Urinary bladder (tissue), 4 donors: ENCODE measurements around the gene CNTNAP2. TPM values are rescaled to one million over a fixed set of nuclear protein-coding genes. Genes with fewer than 3 reads are reported as not detected.
"Not testable (repeated sequence)": the region's sequence is repeated elsewhere in the genome, so short reads cannot be mapped to it uniquely, and the experiment has no call there.

Source experiments
- DNase-seq: peaks from one replicate; pipeline ENCODE4 v3.0.0-alpha.2; 2015; ENCODE audit errors: extremely low spot score
- H3K27ac ChIP-seq: one replicate; pipeline ENCODE4 v1.5.1; 2013; ENCODE audit warnings: low read depth, mild to moderate bottlenecking, moderate library complexity
- H3K36me3 ChIP-seq: one replicate; pipeline ENCODE4 v1.6.1; 2013; ENCODE audit warnings: mild to moderate bottlenecking, moderate library complexity; ENCODE audit not compliant: insufficient read depth
- H3K4me1 ChIP-seq: one replicate; pipeline ENCODE4 v1.6.1; 2013; ENCODE audit warnings: mild to moderate bottlenecking, moderate library complexity; ENCODE audit not compliant: insufficient read depth
- H3K4me3 ChIP-seq: one replicate; pipeline ENCODE4 v1.5.1; 2013; ENCODE audit warnings: low read depth, low read length
- WGBS: extraction: QIAGEN DNeasy Blood & Tissue Kit; methylation state at CpG from one replicate; pipeline ENCODE4 v1.1.7; 2013; 5-methylcytosine and 5-hydroxymethylcytosine counted together
- polyA plus RNA-seq: library from polyadenylated mRNA; stranded (reverse); fragments of 200-250 nt; gene quantifications from one replicate; pipeline ENCODE4 v1.2.3, GENCODE V29; 2013
- total RNA-seq: library from RNA; depleted of rRNA; stranded (reverse); fragments of >200 nt; gene quantifications from one replicate; pipeline ENCODE4 v1.2.3, GENCODE V29; 2014
- donor health status: healthy with polysubstance abuse.
- donor health status: healthy.

Gene CNTNAP2
- total and polyA plus RNA-seq, 2 donors = 0.28 to 23.3 TPM

- H3K4me3 ChIP-seq, DNase-seq, H3K36me3 ChIP-seq, H3K27ac ChIP-seq, H3K4me1 ChIP-seq: not testable (repeated sequence)
- WGBS = 73% methylated on average over 9 of the region's 9 CpGs
Observed at GRCh38 chr7:146191428-146191827, 74.8 kb downstream of the CNTNAP2 start.

DNA sequence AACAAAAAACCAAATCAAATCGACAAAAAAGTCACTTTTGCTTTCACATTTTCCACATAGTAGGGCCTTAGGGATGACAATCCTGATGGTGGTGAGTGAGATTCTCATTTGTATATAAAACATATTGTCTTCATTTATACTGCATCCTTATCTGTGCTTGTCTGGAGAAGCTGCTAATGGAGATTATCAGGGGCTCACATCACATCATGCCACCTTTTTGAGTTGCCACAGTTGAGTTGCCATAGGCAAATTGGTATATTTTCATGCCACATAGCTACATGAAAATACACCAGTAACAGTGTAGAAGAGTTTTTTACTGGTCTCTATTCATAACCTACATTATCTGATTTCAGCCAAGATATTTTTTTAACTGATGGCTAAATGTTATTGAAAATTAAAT, 85.3 kb downstream of the CNTNAP2 start:
- WGBS = 85% methylated on average over 1 of the region's 1 CpG

DNA sequence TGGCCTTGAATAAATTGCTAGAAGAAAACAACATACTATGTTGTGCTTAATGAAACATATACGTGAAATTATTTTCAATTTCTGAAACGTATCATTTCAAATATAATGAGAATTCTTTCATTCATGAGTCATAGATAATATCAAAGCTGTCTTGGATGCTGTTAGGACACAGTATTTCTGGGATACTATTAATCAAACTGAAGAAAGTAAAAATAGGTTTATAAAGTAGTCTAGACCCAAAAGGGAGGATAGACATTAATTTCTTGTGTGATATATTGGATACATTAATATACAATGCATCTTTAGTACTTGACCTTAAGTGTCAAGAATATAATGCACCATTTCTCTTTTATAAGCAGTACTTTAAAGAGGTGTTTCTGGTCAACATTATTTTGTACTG, 89.7 kb downstream of the CNTNAP2 start:
- no peak overlapping the region for H3K27ac ChIP-seq
- 74% methylated on average over 2 of the region's 2 CpGs for WGBS
- no peaks in the 10 kb centered on the region for H3K36me3 ChIP-seq
- no peak overlapping the region for H3K4me3 ChIP-seq
- no peak for DNase-seq
- H3K4me1 ChIP-seq = no peaks in the 10 kb centered on the region

More for the DNA sequence above, 85.3 kb downstream of the CNTNAP2 start:
- DNase-seq = no peak
- Histone ChIP-seq H3K36me3 (no peaks in the 10 kb centered on the region), H3K27ac (no peak overlapping the region), H3K4me1 (no peaks in the 10 kb centered on the region), H3K4me3 (no peak overlapping the region)

DNA sequence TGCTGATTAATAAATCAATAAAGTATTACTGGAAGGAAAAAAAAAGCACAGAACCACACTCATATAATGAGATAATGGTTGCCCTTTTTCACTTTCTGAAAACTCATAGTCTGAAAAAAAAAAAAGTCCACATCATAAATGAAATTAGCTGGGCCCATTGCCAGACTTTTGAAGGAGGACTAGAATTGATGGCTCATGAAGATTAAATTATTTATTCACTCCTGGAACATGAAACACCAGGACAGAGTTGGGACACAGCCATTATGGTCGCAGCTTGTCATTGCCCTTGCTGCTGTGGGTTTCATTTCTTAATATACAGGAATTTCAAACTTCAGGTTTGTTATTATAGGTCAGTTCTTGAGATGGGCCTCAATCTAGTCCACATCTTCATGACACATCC, 91.9 kb downstream of the CNTNAP2 start:
- WGBS = 56% methylated on average over 1 of the region's 1 CpG
- no peak overlapping the region for H3K4me3 ChIP-seq
- DNase-seq = no peak
- H3K36me3 ChIP-seq = no peaks in the 10 kb centered on the region
- no peaks in the 10 kb centered on the region for H3K4me1 ChIP-seq
- H3K27ac ChIP-seq = no peak overlapping the region

DNA sequence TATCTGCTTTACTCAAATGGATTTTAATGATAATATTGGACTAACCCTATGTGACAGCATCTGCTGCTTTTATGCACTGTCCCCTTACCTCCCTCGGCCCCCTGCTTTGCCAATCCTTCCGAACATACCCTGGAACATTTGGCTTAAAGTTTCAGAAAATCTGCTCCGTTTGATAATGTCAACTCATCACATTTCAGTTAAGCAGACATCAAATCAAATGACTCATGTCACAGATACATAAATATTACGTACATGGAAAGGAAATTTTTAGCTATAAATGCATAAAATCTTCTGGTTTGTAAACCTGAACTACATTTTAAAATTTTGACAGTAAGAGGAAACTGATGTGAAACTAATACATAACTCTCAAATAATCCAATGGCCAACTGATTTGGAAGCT, 98.2 kb downstream of the CNTNAP2 start:
- 81% methylated on average over 4 of the region's 4 CpGs for WGBS
- DNase-seq = no peak
- H3K36me3 ChIP-seq = no peaks in the 10 kb centered on the region
- H3K4me1 ChIP-seq = no peaks in the 10 kb centered on the region
- H3K27ac ChIP-seq = no peak overlapping the region
- no peak overlapping the region for H3K4me3 ChIP-seq

GRCh38 chr7:146216396-146217041, 99.9 kb downstream of the CNTNAP2 start:
- 30% methylated on average over 9 of the region's 9 CpGs for WGBS
- peak; percentile 8 for DNase-seq
- H3K4me1 ChIP-seq = no peaks in the 10 kb centered on the region
- H3K4me3 ChIP-seq = no peak overlapping the region
- no peak overlapping the region for H3K27ac ChIP-seq
- no peaks in the 10 kb centered on the region for H3K36me3 ChIP-seq

GRCh38 chr7:146223851-146224250, 107.2 kb downstream of the CNTNAP2 start:
- H3K36me3 ChIP-seq = no peaks in the 10 kb centered on the region
- H3K4me3 ChIP-seq = no peak overlapping the region
- no peak for DNase-seq
- H3K27ac ChIP-seq = no peak overlapping the region
- WGBS = 69% methylated on average over 1 of the region's 1 CpG
- H3K4me1 ChIP-seq = no peaks in the 10 kb centered on the region

GRCh38 chr7:146232604-146233003, 116.0 kb downstream of the CNTNAP2 start:
- H3K4me3 ChIP-seq = no peak overlapping the region
- no peak for DNase-seq
- no peaks in the 10 kb centered on the region for H3K4me1 ChIP-seq
- no peak overlapping the region for H3K27ac ChIP-seq
- no peaks in the 10 kb centered on the region for H3K36me3 ChIP-seq
- 87% methylated on average over 2 of the region's 2 CpGs for WGBS

DNA sequence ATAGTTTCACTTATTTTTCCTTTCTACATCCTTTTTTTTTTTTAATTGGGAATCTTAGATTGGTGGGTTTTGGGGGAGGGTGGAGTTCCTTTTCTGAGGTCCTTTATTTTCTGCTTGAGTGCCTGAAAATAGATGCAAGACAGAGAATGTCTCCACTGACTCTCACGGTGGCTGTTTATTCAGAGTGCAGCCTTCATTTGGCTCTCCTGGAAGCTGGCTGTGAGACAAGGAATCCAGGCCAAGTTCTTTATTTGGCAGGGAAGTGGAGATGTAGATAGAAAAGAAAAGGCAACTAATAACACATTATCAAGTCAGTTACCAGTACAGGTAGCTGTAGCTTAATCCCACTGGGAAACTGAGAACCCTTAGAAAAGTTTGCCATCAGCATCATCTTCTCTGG, 118.6 kb downstream of the CNTNAP2 start:
- Histone ChIP-seq H3K36me3 (no peaks in the 10 kb centered on the region), H3K4me3 (no peak overlapping the region), H3K4me1 (no peaks in the 10 kb centered on the region), H3K27ac (no peak overlapping the region)
- DNase-seq = no peak
- 3% methylated on average over 1 of the region's 1 CpG for WGBS

DNA sequence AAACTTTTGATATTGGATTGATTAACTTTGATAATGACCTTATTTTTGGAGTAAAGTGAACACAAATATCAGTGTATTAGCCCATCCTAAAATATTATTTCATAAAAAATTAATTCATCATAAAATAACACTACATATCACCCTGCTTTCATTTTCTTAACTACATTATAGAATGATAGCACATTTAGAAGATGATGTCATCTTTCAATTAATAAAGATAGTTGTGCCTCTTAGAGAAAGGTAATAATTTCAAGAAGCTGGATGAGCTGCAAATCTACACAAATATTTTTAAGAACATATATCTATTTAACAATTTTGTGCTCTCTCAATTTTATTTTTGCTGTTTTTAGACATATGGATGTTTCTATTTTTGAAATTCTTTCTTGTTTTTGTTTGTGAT, 126.1 kb downstream of the CNTNAP2 start:
- H3K4me3 ChIP-seq = no peak overlapping the region
- H3K36me3 ChIP-seq = no peaks in the 10 kb centered on the region
- DNase-seq = no peak
- H3K4me1 ChIP-seq = no peaks in the 10 kb centered on the region
- H3K27ac ChIP-seq = no peak overlapping the region

GRCh38 chr7:146247991-146248390, 131.4 kb downstream of the CNTNAP2 start:
- H3K36me3 ChIP-seq, DNase-seq, H3K4me3 ChIP-seq, H3K4me1 ChIP-seq, H3K27ac ChIP-seq: not testable (repeated sequence)
- WGBS = 30% methylated on average over 15 of the region's 15 CpGs

- not testable (repeated sequence) for H3K4me1 ChIP-seq, H3K4me3 ChIP-seq, DNase-seq, H3K36me3 ChIP-seq, H3K27ac ChIP-seq
- WGBS = 21% methylated on average over 7 of the region's 7 CpGs
Observed at GRCh38 chr7:146248744-146249143, 132.1 kb downstream of the CNTNAP2 start.

DNA sequence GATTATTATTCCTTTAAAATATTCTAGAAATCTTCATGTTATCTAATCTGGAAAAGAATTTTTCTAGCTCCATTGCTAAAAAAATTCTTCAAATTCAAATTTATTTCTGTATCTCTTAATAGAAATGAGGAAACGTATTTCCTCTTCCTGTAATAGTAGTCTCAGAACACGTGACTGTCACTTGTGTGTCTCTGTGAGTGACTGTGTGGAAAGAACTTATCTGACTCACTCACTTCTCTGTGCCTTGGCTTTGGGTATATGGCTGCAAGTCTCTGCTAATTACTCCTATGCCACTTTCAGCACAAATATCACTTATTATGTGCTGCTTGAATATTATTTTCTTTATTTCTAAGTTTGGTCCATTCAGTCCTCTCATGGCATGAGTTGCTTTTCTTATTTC, 132.7 kb downstream of the CNTNAP2 start:
- Histone ChIP-seq H3K36me3 (no peaks in the 10 kb centered on the region), H3K27ac (no peak overlapping the region), H3K4me1 (no peaks in the 10 kb centered on the region), H3K4me3 (no peak overlapping the region)
- 62% methylated on average over 2 of the region's 2 CpGs for WGBS
- no peak for DNase-seq

DNA sequence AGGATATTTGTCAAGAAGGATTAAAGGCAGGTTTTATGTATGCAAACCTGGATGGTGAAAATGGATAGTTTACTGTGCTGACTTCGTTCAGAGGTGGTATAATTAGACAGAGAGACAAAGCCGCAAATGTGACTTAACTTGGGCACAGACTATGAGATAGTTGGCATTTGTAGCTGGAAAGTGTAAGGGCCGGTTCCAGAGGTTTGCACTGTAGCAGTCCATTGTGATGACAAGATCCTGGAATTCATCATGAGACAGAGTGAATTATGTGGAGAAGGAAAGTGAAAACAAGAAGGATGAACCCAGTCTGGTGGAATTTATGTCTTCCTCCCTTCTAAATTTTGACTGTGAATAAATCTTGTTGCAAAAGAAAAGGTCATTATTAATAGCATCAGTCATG, 139.0 kb downstream of the CNTNAP2 start:
- Histone ChIP-seq H3K4me3 (no peak overlapping the region), H3K36me3 (no peaks in the 10 kb centered on the region), H3K27ac (no peak overlapping the region), H3K4me1 (no peaks in the 10 kb centered on the region)
- 52% methylated on average over 3 of the region's 3 CpGs for WGBS
- no peak for DNase-seq

GRCh38 chr7:146262527-146262926, 145.9 kb downstream of the CNTNAP2 start:
- H3K4me1 ChIP-seq = no peaks in the 10 kb centered on the region
- H3K27ac ChIP-seq = no peak overlapping the region
- H3K4me3 ChIP-seq = no peak overlapping the region
- 70% methylated on average over 1 of the region's 1 CpG for WGBS
- DNase-seq = no peak
- no peaks in the 10 kb centered on the region for H3K36me3 ChIP-seq
